M059J (cell line): Measurements from ENCODE around the gene TAOK1. TPM values are rescaled to one million over a fixed set of nuclear protein-coding genes. Genes with fewer than 3 reads are reported as not detected.

ENCODE experiments used
- DNase-seq: peaks from one replicate; pipeline ENCODE4 v3.0.0-alpha.2; 2012; ENCODE audit warnings: low read depth
- total RNA-seq: library from RNA; depleted of rRNA; stranded (reverse); fragments of >200 nt; shearing (Covaris generic); gene quantifications from 2 replicates; pipeline ENCODE4 v1.2.3, GENCODE V29; 2014

TAOK1 gene
- total RNA-seq, 1 experiment from 2014 or later: 27.7 TPM

- DNase-seq: no peak
These were observed 180.4 kb downstream of the TAOK1 start for GRCh38 chr17:29570521-29570920.

DNA sequence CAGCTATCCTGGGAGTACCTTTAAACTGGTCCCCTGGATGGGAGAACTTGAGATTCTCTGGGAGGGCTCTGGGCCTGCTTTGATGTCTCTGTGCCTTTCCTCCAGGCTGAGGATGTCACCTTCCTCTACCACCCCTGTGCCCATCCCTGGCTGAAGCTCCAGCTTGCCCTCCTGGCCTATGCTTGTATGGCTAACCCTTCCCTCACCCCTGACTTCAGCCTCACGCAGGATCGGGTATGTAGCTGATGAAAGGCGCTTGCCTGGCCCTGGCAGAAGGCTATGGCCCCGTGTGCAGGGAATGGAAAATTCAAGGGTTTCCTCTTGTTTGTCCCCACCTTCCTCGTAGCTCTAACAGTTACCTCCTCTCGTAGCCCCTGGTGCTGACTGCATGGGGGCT is 181.3 kb downstream of the TAOK1 start:
- no peak for DNase-seq

DNA sequence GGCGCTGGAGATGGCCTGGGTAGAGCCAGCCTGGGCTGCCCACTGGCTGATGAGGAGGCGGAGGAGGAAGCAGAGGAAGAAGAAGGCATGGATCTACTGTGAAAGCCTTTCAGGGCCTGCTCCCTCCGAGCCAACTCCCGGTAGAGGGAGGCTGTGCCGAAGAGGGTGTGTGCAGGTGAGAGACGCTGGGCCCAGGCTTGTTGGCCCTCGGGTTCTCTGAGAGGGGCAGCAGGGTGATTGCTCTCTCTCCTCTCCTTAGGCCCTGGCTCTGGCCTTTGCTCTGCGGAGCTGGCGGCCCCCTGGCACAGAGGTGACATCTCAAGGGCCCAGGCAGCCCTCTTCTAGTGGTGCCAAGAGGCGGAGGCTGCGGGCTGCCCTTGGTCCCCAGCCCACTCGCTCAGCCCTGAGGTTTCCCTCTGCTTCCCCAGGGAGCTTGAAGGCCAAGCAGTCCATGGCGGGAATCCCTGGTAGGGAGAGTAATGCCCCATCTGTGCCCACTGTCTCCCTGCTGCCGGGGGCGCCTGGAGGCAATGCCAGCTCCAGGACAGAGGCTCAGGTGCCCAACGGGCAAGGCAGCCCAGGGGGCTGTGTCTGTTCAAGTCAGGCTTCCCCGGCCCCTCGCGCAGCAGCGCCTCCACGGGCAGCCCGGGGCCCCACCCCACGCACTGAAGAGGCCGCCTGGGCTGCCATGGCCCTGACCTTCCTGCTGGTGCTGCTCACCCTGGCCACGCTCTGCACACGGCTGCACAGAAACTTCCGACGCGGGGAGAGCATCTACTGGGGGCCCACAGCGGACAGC is 181.9 kb downstream of the TAOK1 start:
- no peak for DNase-seq

DNA sequence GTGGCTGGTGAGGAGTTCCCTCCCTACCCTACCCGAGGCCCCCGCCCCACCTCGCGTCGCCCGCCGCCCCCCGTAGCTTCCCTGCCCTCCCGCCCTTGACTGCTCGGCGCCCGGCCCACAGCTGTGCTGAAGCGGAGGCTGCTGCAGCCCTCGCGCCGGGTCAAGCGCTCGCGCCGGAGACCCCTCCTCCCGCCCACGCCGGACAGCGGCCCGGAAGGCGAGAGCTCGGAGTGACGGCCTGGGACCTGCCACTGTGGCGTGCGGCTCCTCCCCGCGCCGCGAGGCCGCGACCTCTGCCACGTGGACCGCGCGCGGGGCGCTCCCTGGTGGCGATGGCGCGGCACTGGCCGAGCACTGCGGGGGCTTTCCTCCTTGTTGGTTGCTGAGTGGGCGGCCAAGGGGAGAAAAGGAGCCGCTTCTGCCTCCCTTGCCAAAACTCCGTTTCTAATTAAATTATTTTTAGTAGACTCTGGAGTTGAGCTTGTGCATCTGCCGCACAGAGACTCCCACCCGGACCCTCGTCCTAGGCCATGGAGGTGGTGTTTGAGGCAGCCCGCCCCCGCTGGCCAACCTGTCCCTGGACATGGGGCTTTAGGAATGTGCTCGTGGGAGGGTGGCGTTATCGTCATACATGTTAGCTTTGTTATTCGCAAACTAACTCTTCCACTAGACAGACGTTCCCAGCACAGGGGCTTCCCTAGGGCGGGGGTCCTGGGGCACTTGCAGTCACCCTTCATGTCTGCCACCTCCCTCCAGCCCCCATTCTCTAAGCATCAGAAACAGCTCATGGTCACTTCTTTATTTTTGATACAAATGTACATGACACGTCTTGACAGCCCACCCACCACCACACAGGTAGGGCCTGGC is 182.8 kb downstream of the TAOK1 start:
- DNase-seq: no peak

DNA sequence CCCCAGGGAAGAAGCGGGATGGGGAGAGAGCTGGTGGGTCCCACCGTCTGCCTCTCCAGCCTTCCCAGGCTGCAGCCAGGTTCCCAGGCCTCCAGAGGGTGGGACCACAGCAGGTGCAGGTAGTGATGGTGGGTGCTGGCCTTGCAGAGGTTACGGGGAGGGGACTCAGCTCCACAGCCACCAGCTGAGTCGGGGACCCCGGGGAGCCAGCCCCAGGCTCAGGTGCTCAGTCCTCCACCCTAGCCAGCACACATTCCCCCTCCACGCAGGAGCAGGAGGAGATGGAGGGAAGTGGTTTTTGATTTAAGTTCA is 183.4 kb downstream of the TAOK1 start:
- no peak for DNase-seq

DNA sequence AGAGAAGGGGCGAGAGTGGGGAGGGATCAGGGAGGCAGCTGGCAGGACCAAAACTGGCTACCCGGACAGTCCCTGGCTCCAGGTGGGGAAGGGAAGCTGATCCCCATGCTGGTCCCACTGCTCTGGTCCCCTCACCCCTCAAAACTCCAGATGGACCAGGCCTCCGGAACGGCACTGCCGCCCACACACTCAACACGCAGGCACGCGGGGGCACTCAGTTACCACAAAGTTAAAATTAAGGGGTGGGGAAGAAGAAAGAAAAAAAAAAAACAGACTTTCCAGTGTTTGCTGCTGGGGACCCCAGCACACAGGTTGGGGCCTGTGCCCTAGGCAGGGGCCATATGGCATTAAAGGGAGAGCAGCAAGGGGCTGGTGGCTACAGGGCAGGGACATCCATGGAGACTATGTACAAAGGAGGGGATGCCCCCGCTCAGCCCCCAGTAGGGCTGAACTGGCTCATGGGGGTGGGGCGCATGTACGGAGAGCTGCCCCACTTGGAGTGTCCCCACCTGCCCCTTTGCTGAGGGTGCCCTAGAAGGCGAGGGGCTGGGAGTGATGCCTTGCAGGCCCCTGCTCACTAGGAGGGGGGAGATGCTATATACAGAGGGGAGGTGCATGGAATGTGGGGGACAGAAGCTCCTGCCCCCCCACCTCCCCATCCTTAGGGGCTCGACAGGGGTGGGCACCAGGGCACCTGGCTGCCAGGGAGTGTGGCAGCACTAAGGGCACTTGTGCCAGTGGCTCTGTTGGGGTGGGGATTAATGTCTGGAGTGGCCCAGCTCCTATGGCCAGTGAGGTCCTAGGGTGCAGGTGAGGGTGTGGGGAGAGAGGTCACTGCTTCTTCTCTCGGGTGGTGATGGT is 183.9 kb downstream of the TAOK1 start:
- DNase-seq: no peak

DNA sequence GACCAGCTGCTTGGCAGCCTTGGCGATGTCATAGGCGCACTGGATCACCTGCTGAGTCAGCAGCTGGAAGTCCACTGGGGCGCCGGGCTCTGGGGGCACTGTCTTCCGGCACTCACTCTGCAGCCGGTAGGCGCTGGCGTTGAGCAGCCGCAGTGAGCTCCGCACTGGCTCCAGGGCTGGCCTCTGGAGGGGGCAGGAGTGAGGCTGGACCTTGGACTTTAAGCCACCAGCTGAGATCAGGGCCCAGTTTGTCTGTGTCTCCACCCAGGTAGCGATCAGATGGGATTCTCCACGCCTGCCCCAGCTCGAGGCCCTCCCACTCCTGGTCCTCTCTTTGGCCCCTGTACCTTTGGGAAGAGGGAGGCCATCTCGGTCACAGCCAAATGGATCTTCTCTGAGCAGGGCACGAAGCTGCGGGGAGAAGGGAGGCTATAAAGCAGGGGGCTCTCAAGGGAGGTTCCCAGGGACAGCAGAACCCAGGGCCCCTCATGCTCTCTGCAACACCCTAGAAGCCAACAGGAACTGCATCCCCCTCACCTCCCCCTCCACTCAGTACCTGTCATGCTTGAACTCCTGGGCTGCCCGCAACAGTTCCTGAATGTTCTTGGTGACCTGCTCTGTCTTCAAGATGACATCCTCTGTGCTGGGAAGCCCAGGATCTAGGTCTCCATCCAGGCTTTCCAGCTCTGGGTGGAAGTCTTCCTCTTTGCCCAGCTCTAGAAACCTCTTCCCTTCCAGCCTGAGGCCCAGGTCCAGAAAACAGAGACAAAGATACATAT is 184.8 kb downstream of the TAOK1 start:
- no peak for DNase-seq

DNA sequence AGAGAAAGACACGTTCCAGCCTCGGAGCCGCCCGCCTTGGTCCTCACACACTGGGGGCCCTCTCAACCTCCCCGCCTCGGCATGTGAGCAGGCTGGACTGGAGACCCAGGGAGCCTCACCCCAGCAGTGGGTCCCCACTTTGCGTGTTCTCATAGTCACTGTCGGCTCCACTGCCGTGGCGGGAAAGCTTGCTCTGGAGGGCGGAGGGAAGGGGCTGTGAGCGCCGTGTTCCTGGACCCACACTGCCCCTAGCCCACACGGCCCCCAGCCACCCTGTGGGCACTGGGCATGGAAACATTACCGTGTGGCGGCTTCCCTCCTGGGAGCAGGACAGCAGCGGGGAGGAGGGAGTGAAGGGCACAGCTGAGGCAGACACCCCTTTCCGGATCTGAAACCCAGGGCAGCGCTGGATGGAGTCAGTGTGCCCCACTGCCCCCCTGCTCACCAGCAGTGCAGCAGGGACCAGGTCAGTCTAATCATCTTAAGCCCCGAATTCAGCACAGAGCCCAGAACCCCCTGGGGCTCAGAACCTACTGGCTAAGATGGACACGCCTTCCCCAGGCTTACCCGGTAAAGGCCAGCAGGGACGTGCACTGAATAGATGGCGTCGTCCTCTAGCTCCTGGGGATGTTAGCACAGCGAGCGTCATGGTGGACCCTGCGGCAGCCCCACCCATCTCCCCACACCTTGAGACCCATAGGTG is 185.5 kb downstream of the TAOK1 start:
- no peak for DNase-seq

DNA sequence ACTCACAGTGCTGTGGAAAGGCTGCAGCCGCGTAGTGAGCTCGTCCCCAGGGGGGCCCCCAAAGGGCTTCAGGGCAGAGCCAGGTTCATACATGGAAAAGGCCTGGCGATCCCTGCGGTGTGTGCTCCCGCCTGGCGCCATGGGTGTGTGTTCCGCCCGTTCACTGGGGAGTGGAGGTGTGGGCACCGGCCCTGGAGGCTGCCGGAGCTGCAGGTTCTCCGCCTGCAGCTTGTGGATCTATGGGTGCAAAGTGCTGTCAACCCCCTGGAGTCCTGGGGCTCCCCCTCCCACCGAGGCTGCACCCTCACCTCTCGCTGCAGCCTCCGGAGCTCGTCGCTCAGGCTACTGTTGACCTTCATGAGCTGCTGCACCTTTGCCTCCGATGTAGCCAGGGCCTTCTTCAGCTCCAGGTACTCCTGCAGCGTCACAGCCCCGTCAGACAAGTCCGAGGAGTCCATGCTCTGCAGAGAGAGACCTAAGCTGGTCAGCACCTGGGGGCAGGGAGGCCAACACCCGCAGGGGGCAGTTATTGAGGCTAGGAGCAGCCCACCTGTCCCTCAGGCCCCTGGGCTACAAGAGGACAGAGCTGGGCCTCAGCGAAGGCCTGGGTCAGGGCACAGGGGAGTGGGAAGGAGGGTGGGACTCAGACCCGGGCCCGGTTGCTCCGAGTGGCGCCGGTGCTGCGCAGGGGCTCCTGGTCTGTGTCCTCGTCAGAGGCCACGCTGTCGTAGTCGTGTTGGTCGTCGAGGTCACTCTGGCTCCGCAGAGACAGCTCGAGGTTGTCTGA is 186.2 kb downstream of the TAOK1 start:
- no peak for DNase-seq

GRCh38 chr17:29577001-29577370 is 186.8 kb downstream of the TAOK1 start:
- DNase-seq: no peak

DNA sequence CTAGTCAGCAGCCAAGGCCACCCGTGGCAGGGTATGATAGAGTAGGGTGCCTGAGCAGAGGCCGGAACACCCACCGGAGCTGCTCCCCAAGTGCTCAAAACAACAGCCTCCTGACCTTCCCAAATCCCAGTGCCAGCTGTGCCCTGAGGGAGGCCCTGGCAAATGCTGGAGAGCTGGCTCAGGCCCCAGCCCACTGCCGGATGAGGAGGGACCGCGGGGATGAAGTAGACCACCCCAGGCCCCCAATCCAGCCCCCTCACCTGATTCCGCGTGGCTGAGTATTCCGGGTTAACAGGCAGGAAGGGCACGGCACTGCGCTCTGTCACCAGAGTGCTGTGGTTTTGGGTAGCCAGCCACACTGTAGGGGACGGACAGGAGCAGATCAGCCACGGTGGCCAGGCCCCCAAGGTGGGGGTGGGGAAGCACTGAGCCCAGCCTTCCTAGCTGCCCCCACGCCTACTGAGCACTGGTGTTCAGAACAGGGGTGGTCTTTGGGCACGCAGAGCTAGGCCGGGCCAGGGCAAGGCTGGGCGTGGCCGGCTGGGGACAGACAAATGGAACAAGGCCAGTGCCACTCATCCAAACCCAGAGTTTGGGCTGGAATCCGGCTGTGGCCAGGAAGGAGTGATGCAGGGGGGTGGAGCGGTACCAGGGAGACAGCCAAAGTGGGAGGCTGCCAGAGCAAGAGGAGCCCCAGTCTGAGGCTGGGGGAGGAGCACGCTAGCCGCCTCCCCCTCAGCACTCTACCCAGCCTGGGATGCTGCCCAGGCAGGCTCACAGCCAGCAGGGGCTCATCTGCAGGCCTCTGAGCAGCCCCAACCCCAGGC is 187.4 kb downstream of the TAOK1 start:
- DNase-seq: no peak

DNA sequence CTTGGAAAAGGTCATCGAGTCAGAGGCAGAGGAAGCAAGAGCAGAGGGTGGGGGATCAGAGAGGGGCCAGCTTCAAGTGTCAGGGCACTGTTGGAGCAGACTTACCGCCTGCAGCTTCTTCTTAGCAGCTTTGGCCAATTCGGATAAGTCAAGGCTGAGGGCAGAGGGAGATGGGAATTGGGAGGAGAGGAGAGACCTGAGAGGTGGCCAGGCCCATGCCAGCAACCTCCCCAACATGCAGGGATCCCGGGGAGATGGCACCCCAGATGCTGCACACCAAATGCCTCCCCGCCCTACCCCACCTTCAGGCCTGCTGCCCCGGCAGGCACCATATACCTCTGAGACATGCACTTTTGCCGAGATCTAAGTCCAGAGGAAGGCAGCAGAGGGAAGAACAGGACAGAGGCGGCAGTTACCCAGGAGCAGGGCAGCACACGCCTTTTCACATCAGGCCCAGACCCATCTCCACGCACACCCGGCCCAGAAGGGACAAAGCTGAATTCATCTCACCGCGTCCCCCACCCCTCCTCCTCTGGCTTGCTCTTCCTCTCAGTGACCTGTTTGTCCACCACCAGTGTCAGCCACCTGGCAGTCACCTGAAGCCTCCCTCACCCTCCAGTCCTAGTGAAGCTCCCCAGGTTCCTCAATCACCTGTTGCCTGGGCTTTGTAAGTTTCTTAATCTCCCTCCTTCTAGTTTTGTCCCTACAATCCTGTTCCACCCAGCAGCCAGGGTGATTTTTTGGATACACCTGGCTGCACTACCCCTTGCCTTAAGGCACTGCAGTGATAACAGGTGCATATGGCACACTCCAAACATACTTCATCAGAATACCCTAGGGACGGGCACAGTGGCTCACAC is 188.7 kb downstream of the TAOK1 start:
- DNase-seq: no peak

DNA sequence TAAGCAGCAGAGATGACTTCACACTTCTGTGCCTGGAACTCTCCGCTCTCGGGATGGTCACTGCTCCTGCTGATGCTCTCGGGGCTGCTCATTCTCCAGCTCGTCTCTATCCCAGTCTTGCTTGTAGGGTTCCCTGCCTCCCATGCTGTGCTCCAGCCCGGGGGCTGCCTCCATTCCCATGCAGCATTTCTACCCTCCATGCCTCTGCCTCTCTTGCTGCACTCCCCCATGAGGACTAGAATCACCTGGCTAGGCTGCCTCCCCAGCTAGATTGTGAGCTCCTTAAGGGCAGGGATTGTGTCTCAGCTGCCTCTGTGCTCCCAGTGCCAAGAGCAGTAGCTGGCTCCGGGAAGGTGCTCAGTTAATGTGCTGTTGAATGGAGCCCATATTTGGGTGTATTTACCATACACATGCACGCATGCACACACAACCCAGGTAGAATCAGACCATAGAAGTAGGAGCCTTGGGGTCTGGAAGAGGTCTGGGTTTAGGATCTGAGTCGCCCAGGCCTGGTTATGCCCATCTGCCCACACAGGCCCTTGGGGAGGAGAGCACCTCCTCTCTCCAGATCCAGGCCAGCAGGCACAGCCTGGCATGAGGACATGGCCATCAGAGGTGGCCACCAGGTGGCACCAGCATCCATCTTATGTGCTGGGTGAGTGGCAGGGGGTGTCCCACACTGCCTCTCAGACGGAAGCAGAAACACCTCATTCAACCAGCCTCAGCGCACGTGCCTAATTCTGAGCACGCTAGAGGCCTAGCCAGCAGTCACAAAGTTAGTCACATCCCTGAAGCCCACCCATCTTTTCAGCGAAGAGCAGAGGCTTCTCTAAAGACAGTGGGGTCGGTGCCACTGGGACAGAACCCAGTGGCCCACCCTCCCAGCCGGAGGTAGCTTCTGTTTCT is 190.0 kb downstream of the TAOK1 start:
- DNase-seq: peak; percentile 77

- no peak for DNase-seq
These were observed 191.6 kb downstream of the TAOK1 start for GRCh38 chr17:29581583-29582253.

GRCh38 chr17:29582254-29582765 is 192.1 kb downstream of the TAOK1 start:
- no peak for DNase-seq

DNA sequence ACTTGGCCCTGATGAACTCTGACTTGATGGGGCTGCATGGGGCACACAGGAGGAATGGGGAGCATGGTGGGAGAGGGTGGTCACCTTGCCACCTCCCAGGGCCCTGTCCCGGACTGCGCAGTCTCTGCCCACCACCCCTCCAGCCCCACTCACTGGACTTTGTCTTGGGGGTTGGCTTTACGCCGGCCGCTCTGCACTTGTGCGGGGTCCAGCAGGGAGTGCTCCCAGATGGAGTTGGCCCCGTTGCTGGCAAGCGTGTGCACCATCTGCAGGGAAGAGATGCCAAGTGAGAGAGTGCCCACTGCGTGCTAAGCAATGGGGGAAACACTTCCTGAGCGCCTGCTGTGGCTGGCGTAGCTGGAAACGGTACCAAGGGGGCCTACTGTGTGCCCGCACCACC is 192.6 kb downstream of the TAOK1 start:
- DNase-seq: no peak
